ENCODE results near the gene TFR2.
A peak's percentile ranks its signal among the peaks of the same experiment; 100 is the strongest.

TFR2 gene

GRCh38 chr7:100649826-100650565 lies 8.6 kb upstream of the TFR2 start:
- no peak for DNase-seq

GRCh38 chr7:100642534-100642907 lies 1.2 kb upstream of the TFR2 start:
- peak in 1 of 2 donors; percentile 55 for DNase-seq

GRCh38 chr7:100641860-100642533 lies 645 bp upstream of the TFR2 start:
- DNase-seq, result no peak

- no peak for DNase-seq
Measured at GRCh38 chr7:100640517-100641440, 573 bp downstream of the TFR2 start.

- no peak for DNase-seq
Measured at GRCh38 chr7:100639995-100640516, 1.3 kb downstream of the TFR2 start.

- peak; percentile 66 to 76 for DNase-seq
Measured at GRCh38 chr7:100632951-100633717, 8.2 kb downstream of the TFR2 start.

GRCh38 chr7:100630066-100630465 lies 11.3 kb downstream of the TFR2 start:
- DNase-seq, result no peak

- DNase-seq, result peak in 1 of 2 donors; percentile 50
Measured at GRCh38 chr7:100629117-100629716, 12.1 kb downstream of the TFR2 start.

GRCh38 chr7:100627238-100627549 lies 14.2 kb downstream of the TFR2 start:
- no peak for DNase-seq

- DNase-seq, result peak; percentile 85 to 89
Measured at GRCh38 chr7:100626530-100627237, 14.7 kb downstream of the TFR2 start.

- no peak for DNase-seq
Measured at GRCh38 chr7:100626055-100626454, 15.3 kb downstream of the TFR2 start.

- no peak for DNase-seq
Measured at GRCh38 chr7:100623951-100624824, 17.2 kb downstream of the TFR2 start.

GRCh38 chr7:100621554-100621953 lies 19.8 kb downstream of the TFR2 start:
- DNase-seq, result no peak

GRCh38 chr7:100620804-100621203 lies 20.5 kb downstream of the TFR2 start:
- DNase-seq, result no peak

GRCh38 chr7:100620239-100620638 lies 21.1 kb downstream of the TFR2 start:
- DNase-seq, result no peak

- DNase-seq, result no peak
Measured at GRCh38 chr7:100614308-100614861, 27.0 kb downstream of the TFR2 start.

- no peak for DNase-seq
Measured at GRCh38 chr7:100613412-100614175, 27.8 kb downstream of the TFR2 start.

- no peak for DNase-seq
Measured at GRCh38 chr7:100612730-100613390, 28.5 kb downstream of the TFR2 start.

Data from stimulated activated CD4-positive, alpha-beta T cell treated with anti-CD3 and anti-CD28 coated beads, Interleukin-2, amount 100 ng/mL, for 24 hours (primary cell).